Measurements from ENCODE around the gene SLC22A2.

Gene SLC22A2

DNA sequence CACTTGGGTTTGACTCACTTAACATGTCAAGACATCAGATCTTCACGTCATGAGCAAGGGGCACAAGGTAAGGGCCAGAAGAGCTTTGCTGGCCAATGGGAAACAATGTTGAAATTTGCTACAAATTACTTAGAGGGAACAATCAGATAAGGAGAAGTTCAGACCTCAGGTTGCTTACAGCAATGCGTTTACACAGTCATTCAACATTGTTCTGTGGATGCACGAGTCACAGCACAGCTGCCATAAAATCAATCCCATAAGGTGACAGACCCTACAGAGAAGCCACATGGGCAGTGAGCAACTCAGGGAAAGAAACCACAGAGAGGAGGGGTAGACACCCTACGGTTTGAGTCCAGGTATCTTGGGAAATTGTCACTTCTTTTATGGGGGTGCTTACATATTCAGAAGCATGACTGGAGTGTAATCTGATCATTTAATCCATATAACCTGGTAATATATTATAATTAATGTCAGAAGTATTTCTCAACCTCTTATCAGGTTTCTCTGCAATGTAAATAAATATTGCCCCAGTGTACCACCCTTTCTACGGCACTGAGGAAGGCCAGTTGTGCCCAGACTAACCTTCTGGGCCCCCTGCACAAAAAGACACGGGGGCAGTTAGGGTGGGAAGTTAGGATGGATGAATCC, 2.3 kb upstream of the SLC22A2 start:
- no peak overlapping the region for H2AFZ ChIP-seq (ENCODE audit: low read length)
- H3F3A ChIP-seq (ENCODE audit: low read depth): no peaks in the 10 kb centered on the region
- H3K9me3 ChIP-seq (ENCODE audit: insufficient read depth, low read depth, low read length): no peaks in the 10 kb centered on the region; the same call in 1 of the 2 replicates

DNA sequence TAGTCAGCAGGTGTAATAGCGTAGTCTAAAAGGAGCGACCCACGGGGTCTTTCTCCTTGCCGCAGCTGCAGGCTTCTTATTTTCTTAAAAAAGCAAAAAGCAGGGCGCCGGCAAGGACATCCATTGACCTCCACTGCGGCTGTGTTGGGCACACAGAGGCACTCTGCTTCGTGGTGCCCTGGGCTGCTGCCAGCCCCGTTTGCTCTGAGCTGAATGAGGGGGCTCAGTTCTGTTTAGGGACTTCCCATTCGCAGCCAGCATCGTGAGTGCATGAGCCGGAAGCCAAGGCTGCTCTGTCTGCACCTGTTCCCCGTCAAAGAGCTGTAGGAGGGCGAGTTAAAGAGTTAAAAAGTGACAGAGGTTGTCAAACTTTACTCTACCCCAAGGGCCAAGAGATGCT, 1.7 kb upstream of the SLC22A2 start:
- no peaks in the 10 kb centered on the region for H3K79me2 ChIP-seq (ENCODE audit: insufficient read depth, low read length)
- no peaks in the 10 kb centered on the region for H3F3A ChIP-seq (ENCODE audit: low read depth)
- H4K20me1 ChIP-seq (ENCODE audit: insufficient read depth, low read length, poor library complexity, severe bottlenecking): no peaks in the 10 kb centered on the region
- TF ChIP-seq CTCF (conservative IDR thresholded peaks at IDR 0.05; ENCODE audit: low read length) (no peak), EZH2phosphoT487 (IDR thresholded peaks at IDR 0.05; ENCODE audit: borderline replicate concordance) (no peak)
- H3K9ac ChIP-seq (ENCODE audit: low read depth, low read length, poor library complexity, severe bottlenecking): no peak overlapping the region
- no peaks in the 10 kb centered on the region for H3K9me2 ChIP-seq (replicated peaks; ENCODE audit: low read depth, low read length)
- no peaks in the 10 kb centered on the region; the same call in 1 of the 2 replicates for H3K9me3 ChIP-seq (ENCODE audit: insufficient read depth, low read depth, low read length)
- no peak overlapping the region for H3K4me2 ChIP-seq (ENCODE audit: low read depth, low read length, poor library complexity, severe bottlenecking)
- no peaks in the 10 kb centered on the region for H3K4me1 ChIP-seq (ENCODE audit: insufficient read depth, low read length, poor library complexity, severe bottlenecking)
- H2AFZ ChIP-seq (ENCODE audit: low read length): no peak overlapping the region
- H3K36me3 ChIP-seq (ENCODE audit: insufficient read depth, low read length): no peaks in the 10 kb centered on the region
- H3K4me3 ChIP-seq (ENCODE audit: low read length, poor library complexity, severe bottlenecking): no peak overlapping the region
- no peaks in the 10 kb centered on the region for H3K27me3 ChIP-seq (ENCODE audit: insufficient read depth, low read length, poor library complexity, severe bottlenecking)

More for the DNA sequence above, 2.3 kb upstream of the SLC22A2 start:
- Histone ChIP-seq H4K20me1 (ENCODE audit: insufficient read depth, low read length, poor library complexity, severe bottlenecking) (no peaks in the 10 kb centered on the region), H3K79me2 (ENCODE audit: insufficient read depth, low read length) (no peaks in the 10 kb centered on the region), H3K9me2 (replicated peaks; ENCODE audit: low read depth, low read length) (no peaks in the 10 kb centered on the region), H3K4me3 (ENCODE audit: low read length, poor library complexity, severe bottlenecking) (no peak overlapping the region), H3K9ac (ENCODE audit: low read depth, low read length, poor library complexity, severe bottlenecking) (no peak overlapping the region), H3K36me3 (ENCODE audit: insufficient read depth, low read length) (no peaks in the 10 kb centered on the region), H3K4me2 (ENCODE audit: low read depth, low read length, poor library complexity, severe bottlenecking) (no peak overlapping the region), H3K27me3 (ENCODE audit: insufficient read depth, low read length, poor library complexity, severe bottlenecking) (no peaks in the 10 kb centered on the region), H3K4me1 (ENCODE audit: insufficient read depth, low read length, poor library complexity, severe bottlenecking) (no peaks in the 10 kb centered on the region)
- no peak for TF ChIP-seq CTCF (conservative IDR thresholded peaks at IDR 0.05; ENCODE audit: low read length)
- TF ChIP-seq EZH2phosphoT487 (IDR thresholded peaks at IDR 0.05; ENCODE audit: borderline replicate concordance): no peak

- Histone ChIP-seq H3K79me2 (ENCODE audit: insufficient read depth, low read length) (no peaks in the 10 kb centered on the region), H4K20me1 (ENCODE audit: insufficient read depth, low read length, poor library complexity, severe bottlenecking) (no peaks in the 10 kb centered on the region), H3K4me2 (ENCODE audit: low read depth, low read length, poor library complexity, severe bottlenecking) (no peak overlapping the region), H3K36me3 (ENCODE audit: insufficient read depth, low read length) (no peaks in the 10 kb centered on the region), H3K9me3 (ENCODE audit: insufficient read depth, low read depth, low read length) (no peaks in the 10 kb centered on the region; the same call in 1 of the 2 replicates), H2AFZ (ENCODE audit: low read length) (no peak overlapping the region), H3K4me3 (ENCODE audit: low read length, poor library complexity, severe bottlenecking) (no peak overlapping the region), H3F3A (ENCODE audit: low read depth) (no peaks in the 10 kb centered on the region), H3K27me3 (ENCODE audit: insufficient read depth, low read length, poor library complexity, severe bottlenecking) (no peaks in the 10 kb centered on the region), H3K9ac (ENCODE audit: low read depth, low read length, poor library complexity, severe bottlenecking) (no peak overlapping the region), H3K9me2 (replicated peaks; ENCODE audit: low read depth, low read length) (no peaks in the 10 kb centered on the region), H3K4me1 (ENCODE audit: insufficient read depth, low read length, poor library complexity, severe bottlenecking) (no peaks in the 10 kb centered on the region)
- TF ChIP-seq EZH2phosphoT487 (IDR thresholded peaks at IDR 0.05; ENCODE audit: borderline replicate concordance): no peak
- no peak for TF ChIP-seq CTCF (conservative IDR thresholded peaks at IDR 0.05; ENCODE audit: low read length)
Observed at GRCh38 chr6:160259598-160259997, 977 bp upstream of the SLC22A2 start.

Data from Loucy (cell line).